ENCODE measurements around the gene GRID1.
"Not testable (repeated sequence)": the region's sequence is repeated elsewhere in the genome, so short reads cannot be mapped to it uniquely, and the experiment has no call there.

Gene GRID1

DNA sequence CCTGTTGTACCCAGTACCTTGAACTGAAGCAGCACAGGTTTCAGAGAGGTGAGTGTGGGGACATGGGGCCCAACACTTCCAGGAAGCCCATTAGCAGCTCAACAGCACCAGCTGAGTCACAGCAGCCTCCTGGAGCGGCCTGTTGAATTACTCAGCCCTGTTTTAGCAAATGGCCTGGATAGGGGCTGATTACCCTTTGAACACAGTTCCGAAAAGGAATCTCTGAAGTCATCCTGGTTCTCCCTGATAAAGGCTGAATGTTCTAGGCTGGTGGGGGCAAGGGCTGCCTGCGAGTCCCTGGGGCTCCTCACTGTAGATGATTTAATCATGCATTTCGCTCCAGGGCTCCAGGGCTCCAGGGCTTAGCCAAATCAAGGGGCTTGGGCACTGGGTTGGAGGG is 287.5 kb downstream of the GRID1 start:
- no peak for DNase-seq (ENCODE audit: low spot score)

DNA sequence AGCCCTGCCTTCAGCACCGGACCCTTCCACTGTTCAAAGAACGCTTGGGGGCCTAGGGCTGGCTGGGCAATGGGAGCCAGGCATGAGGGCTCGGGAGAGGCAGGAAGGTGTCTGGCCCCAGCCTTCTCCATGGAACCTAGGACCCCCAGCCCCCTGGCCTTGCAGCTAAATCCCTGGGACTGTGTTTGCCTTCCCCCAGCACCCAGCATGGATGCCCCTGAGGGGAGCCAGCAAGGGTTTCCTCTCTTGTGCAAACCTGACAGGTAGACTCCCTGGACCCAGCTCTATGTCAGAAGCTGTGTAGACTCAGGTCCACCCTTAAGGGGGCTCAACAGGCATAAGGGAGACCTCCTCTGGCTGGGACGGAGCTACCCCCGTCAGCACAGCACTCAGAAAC is 288.0 kb downstream of the GRID1 start:
- no peak for DNase-seq (ENCODE audit: low spot score)

DNA sequence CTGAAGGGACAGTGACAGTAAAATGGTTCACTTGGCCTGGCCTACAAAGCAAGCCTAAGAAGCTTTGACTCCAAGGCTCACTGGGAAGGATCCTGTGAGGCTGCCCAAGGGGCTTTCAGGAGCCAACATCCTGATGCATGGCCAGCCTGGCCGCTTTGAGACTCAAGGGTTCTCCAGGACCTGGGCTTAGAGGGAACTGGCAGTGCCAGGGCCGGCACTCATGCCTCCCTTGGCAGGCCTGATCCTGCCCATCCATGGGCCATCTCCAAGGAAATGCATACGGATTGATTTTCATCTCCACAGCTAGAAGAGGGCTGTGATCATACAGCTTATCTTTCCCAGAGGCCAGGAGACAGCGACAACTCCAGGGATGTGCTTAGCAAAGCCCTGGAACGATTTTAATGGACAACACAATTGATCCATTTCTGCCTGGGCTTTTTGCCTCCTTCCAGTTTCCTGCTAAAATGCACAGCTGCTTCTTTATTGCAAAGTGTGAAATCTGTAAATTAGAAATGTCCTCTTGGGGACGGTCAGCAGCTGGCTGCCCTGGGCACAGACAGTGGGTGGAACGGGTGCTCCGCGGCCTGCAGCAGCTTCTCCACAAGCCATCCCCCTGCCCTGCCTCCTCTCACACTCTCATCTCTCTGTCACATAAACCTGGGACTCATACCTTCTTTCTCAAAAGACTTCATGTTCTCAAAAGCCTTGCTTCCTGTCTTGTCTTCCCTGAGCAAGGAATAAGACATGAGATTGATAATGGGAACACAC is 288.5 kb downstream of the GRID1 start:
- no peak for DNase-seq (ENCODE audit: low spot score)

DNA sequence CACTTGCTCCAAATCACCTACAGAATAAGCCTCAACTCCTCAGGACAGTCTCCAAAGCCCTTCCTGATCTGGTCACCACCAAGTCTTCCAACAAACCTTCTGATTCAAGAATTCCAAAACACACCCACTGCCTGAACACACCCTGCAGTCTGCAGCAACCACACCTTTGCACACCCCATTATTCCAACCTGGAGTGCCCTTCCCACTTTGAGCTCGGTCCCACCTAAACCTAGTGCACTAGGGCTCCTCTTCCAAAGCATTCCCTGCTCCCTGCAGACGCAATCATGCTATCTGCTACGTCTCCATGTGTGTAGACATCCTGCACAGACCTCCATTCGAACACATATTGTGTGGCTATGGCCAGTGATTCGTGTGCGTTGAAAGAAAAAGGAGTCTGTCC is 289.3 kb downstream of the GRID1 start:
- no peak for DNase-seq (ENCODE audit: low spot score)

DNA sequence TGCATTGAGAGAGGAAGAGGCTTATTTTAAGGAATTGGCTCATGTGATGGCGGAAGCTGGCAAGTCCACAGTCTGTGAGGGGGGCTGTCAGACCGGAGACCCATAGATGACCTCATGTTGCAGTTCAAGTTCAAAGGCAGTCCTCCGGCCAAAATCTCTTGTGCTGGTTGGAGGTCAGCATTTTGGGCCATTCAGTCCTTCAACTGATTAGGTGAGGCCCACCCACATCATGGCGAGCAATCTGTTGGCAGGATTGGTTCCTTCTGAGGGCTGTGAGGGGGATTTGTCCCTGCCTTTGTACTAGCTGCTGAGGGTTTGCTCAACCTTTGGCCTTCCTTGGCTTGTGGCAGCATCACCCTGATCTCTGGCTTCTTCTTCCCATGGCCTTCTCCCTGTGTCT is 290.1 kb downstream of the GRID1 start:
- not testable (repeated sequence) for DNase-seq (ENCODE audit: low spot score)

DNA sequence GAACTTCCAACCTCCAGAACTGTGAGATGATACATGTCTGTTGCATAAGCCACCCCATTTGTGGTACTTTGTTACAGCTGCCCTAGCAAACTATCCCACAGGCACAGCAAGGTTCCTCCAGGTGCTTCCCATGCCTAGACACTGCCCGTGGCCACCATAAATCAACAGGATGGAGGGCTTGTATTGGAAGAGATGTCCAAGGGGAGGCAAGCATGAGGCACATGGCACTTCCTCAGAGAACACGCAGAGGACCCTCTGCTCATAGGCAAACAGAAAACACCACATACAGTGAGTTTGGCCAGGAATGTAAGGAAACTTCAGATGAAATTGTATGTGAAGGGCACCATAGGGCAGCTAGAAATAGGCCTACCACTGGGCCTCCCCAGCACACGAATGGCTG is 291.1 kb downstream of the GRID1 start:
- DNase-seq (ENCODE audit: low spot score) = no peak

DNA sequence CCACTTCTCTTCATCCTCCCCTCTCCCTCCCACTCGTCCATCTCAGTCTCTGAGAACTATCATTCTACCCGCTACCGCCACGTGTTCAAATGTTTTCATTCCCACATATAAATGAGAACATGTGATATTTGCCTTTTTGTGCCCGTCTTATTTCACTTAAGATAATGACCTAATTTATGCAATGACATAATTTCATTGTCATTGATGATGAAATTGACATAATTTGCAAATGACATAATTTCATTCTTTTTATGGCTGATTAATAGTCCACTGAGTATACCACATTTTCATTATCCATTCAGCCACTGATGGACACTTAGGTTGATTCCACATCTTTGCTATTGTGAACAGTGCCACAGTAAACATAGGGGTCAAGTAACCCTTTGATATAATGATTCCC is 292.3 kb downstream of the GRID1 start:
- DNase-seq (ENCODE audit: low spot score) = no peak

DNA sequence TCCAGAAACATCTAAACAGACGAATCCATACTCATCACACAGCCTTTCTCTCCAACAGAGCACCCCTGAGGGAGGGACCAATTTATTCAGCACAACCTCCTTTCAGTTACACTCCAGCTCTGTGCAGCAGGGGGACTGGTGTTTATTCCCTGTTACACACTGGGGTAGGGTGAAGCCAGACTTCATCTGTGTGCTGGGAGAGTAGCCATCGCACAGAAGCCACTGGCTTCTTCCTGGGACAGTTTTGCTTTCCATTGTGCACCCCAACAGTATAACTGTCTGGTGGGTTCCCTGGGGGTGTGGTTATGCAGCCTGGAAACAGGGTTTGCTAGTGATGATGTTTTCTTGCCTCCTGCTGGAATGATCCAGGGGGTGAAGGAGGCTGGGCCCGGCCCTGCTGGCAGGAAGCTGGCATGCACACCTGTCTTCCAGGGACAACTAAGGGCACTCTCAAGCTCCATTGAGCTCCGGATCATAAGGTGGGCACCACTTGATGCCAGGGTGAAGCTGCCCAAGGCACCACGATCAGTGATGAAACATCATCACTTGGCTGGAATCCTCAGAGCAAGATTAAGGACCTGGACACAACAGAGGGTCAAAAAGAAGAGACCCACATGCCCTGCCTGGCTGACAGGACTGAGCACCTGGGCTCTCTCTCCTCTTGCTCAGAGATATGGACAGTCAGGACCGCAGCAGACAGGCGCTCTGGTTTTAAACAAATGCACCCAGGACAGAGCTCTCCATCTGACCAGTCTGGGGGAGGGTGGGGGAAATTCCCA is 293.2 kb downstream of the GRID1 start:
- DNase-seq (ENCODE audit: low spot score) = no peak

DNA sequence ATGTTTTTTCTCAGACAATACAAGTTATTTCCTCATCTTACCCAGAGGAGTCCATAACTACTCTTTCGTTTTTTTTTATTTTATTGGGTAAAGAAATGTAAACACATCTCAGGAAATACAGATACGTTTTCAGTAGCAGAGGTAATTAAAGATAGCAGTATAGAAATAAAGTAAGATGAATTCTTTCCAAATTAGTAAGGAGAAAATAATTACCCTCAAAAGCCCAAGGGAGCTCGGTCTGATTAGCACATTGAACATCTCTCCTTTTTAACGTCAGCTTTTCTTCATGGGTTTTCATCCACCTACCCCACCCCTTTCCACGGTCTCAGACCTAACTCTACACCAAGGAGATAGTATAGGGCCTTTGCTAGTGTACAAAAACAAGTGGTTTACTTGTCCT is 294.2 kb downstream of the GRID1 start:
- DNase-seq (ENCODE audit: low spot score) = no peak

DNA sequence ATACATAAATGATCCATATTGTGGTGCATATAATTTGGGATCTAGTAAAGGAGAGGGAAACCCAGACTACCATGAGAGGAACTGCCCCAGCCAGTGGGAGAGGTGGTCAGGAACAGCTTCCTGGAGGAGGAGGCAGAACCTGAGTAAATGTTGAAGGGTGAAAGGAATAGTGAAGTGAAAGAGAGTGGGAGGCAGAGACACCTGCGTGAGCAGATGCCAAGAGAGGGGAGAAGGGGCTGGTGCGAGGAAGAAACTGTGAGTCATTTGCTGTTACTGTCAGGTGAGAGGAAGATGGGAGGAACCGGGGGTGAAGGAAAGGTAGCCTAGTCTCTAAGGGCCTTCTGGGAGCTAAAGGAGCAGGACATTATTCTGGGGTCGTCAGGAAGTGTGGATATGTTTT is 294.8 kb downstream of the GRID1 start:
- no peak for DNase-seq (ENCODE audit: low spot score)

DNA sequence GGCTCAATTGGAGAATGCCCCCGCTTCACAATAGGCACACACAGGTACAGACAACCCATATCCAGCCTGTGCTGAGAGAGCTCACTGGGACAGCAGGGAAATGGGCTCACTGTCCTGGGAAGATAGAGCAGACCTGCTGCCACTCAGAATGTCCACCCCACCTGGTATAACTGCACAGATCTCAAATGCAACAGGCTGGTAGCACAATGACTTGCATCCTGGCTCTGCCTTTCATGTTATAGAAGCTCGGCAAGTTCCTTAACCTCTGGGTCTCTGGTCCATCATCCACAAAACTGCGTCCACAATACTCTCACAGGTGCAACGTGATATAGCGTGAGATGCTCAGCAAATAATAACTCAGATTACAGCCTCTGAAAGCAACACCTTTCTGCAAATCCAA is 295.4 kb downstream of the GRID1 start:
- DNase-seq (ENCODE audit: low spot score) = no peak

DNA sequence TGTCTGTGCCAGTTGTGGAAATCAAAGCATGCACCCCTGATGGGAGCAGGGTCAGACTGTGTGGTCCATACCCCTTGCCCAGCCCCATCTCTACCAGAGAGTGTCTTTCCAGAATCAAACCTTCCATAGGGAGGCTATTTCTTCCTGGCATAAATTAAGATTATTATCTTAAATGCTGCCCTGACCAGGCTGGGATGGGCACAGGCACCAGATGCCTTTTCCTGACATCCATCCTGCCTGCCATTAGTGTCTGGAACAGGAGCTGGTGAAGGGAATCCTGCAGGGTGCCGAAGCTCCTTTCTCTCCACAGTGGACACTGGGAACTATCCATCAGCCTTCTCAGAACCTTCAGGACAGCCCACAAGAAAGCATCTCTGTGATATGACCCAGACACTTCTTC is 296.3 kb downstream of the GRID1 start:
- no peak for DNase-seq (ENCODE audit: low spot score)

DNA sequence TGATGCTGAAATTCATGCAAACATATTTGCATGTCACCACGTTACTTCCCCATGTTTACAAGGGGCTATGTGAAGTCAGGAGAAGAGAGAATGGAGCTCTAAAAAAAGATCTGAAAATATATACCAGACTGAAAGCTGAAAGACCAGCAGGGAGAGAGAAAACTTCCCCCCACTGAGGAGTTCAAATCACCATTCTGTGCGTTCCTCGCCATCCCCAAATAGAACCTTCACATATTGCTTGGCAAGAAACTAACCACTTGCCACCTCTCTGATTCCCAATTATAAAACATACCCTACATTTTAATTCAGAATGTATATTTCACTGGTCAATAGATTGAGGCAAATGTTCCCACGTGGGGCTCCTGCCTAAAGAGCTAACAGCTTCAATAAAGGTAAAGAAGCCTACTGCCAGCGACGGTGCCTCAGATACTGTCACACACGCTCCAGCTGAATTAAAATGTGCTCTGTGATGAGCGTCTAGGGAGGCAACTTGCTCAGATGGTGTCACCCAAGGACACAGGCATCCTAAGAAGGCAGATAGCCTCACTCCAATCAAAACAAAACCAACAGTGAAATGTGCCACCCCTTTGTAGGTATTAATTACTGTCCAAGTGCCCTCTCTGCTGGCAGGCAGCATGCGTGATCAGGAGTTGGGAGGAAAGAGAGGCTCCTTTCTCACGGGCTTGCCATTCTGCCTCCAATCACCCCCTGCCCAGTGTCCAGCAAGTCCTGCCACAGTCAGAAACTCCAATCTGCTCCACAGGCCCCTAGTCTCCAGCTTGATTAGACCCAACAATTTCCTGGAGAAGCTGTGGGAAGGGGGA is 298.2 kb downstream of the GRID1 start:
- DNase-seq (ENCODE audit: low spot score) = no peak

DNA sequence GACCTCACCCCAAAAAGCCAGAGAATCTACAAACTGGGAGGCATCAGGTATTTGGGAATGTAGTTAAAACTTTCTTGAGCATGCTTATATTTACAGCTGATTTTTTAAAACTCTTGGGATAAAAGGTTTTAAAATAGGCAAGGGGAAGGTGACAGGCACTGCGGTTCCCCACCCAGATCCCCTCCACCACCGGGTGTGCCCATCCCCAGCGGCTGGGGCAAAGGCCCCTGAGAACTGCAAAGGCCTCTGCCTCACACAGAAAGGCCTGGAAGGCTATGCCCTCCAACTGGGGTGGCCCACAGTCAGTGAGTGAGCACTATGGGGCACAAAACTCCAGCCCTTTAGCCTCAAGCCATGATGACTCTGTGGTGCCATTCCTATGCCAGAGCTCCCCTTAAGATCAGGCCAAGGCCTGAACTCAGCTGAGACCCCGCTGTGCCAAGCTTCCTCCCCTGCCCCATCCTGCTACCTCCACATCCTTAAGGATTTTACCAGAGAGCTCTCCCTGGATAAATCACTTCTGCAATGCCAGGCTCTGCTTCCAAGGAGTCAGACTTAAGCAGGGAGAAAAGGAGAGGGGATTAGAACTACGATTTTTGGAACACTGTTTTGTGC is 299.1 kb downstream of the GRID1 start:
- no peak for DNase-seq (ENCODE audit: low spot score)

DNA sequence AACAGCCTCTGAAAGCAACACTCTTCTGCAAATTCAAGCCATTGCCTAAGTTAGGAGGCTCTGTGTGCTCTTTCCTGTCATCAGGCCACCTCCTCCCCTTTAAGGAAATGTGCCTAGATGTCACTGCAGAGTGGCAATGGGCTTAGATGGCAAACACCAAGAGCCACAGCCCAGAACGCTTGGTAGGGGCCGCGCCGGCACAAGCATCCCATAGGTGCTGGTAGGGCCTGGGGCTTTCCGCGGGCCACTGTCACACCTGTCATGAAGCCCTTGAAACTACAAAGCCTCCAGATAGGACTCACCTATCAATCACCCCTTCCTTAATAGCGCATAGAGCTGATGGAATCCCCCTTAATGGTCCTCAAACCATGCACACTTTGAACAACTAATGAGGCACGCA is 299.9 kb downstream of the GRID1 start:
- DNase-seq (ENCODE audit: low spot score) = no peak

DNA sequence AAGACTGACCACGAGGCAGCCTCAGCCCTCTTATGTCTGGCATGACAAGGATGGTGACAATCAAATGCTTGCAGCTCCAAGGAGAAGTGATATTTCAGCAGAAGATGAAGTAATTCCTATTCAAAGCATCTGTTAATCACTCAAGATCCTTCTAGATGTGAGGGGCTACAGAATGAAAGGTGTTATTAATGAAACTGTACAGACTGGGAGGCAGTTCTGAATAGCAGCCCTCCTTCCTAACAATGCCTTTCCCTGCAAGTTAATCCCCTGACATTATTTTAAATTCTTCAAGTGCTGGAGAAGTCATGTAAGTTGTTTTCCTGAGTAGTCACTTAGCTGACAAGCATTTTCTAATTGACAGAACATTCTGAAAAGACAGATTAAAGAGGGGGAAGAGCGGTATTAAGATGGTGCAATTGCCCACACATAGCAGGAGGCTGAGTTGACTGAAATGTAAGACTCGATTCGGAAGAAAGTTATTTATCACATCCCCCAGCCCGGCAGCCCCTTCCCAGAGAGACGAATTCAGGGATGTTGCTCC is 300.8 kb downstream of the GRID1 start:
- DNase-seq (ENCODE audit: low spot score) = no peak

DNA sequence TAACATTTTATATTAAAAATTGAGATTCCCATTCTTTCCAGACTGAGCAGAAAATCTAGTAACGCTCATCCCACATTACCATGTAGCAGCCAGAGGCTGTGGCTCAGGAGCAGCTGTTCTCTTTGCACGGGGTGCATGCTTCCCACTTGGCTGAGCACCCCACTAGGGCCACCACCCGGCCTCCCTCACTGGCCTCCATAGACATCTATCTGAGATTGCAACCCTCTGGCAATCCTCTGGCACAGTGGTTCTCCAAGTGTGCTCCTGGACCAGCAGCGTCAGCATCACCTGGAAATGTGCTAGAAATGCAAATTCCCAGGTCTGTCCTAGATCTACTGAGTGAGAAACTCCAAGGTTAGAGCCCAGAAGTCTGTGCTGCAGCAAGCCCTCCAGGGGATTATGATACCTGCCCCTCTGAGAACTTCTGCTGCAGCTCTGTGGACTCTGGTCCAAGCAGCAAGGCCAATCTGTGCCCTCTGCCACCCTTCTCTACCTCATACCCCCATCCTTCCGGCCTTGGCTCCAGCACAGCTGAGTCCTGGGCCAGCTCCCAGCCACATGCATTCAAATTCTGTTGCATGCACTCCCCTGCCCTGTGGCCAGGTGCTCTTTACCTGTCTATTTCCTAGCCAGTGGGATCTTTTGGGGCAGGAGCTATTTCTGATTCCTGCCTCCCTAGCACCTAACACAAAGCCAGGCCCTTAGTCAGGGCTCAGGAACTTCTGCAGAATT is 301.5 kb downstream of the GRID1 start:
- DNase-seq (ENCODE audit: low spot score) = no peak

DNA sequence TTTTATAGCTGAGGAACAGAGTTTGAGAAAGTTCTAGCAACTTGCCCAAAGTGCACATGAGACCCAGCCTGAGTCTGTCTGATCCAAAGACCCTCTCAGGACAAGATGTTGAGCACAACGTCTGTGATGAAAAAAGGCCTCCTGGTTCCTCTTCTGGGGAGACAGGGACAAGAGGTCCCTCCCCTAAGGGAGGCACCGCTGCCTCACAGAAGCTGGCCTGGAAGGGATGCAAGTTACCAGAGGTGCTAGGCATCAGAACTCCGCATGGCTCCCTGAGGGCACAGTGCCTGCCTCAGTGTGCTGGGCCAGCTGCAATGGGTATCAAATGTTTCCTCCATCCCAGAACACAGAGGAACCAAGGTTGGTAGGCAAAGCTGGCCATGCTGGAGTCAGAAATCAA is 302.4 kb downstream of the GRID1 start:
- no peak for DNase-seq (ENCODE audit: low spot score)

DNA sequence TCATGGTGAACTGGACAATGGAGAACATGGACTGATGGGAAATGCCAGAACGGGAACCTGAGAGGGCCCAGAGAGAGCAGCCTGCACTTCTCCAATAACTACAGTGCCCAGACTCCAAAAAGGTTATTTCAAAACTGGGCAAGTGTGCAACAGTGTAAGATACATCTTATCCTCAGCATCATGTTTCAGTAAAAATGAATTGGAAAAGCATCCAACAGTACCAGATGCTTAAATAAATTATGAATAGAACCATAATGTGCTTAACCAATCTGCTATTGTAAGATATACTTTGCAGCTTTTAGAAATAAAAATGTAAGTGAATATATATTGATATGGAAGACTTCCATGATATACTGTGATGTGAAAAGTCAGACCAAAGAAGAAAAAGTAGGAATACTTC is 303.3 kb downstream of the GRID1 start:
- DNase-seq (ENCODE audit: low spot score) = no peak

DNA sequence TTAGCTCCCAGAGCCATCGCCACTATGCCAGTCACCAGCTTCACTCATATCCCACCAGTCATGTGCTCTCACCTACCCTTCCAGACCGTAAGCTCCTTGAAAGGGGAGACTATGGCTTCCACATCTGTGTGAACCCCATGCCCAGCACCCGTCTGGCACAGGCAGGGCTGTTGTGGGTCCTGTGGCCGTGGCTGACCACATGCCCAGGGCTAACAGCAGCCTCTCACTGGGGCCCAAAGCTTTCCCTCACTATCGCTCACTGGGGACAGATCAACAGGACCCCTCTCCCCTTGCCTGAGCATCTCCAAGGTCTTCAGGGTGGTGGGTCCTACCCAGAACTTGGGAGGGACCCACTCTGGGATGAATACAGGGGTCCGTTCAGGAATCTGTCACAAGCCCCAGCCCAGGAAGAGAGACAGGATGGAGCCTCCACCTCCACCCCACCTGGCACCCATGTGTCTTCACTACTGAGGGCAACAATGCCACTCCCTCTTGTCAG is 303.9 kb downstream of the GRID1 start:
- DNase-seq (ENCODE audit: low spot score) = no peak

DNA sequence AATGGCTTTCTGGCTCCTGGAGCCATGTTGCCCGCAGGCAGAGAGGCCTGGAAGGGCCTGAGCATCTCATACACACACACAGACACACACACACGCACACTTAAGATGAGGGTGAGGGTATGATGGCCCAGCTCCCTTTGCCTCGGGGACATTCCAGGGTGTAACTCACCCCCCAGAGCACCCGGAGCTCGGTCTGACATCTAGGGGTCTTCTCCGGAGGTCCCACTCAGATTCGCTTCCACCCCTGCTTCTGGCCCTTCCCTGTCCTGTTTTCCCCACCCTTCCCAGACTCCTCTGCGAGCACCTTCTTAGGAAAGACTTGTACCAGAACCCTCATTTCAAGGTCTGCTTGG is 304.4 kb downstream of the GRID1 start:
- DNase-seq (ENCODE audit: low spot score) = no peak

Data from germinal center (tissue), 1 donor.